ENCODE measurements around the gene COASY.

Gene COASY

DNA sequence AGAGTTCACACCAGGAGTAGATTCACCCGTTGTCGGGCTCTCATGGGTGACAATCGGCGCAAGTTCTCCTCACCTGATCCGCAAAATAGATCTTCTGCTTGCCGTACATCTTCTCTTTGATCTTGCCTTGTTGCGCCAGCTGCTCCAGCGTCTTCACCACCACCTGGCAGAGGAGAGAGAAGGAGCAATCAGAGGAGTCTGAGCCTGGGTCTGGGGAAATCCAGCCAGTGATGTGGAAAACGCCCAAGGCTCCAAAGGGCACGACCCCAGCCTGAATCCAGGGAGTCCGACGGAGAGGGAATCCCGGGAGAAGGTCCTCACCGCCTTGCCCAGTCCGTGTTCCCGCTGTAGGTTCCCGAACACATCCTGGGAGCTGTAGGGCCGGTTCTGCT is 15.2 kb downstream of the COASY start:
- no peak for DNase-seq

DNA sequence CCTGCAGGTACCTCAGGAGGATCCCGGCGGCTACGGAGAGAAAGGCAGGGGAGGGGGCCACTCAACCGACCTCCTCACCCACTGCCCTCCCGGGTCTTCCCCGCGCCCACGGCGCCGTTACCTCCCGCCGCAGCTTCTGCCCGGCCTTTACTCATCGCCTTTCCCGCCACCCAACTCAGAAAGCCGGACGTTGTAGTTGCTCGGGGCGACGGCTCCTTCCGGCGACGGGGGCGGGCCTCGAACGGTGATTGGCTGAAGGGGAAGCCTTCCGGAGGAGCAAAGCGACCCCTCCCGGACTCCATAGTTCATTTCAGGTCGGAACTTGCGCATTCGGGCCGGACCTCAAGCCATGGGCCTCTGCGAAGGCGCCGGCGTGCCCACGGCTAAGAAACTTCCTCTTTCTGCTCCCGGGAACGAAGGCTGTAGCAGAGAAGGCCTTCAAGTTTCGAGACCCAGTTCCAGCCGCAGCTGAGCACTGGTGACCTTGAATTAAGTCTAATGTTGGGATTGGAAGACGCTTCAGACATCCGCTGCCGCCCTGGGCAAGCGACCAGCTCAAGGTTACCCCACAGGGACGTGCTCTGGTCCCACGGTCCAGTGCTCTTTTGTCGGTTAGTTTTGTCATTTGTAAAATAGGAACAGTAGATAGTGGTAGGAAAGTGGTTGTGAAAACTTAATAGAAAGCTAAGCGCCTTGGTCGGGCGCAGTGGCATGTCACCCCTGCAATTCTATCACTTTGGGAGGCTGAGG is 15.8 kb downstream of the COASY start, which contains the start of gene PSMC3IP:
PSMC3IP (minus strand) TSS at position 198 of the 750 bp plus-strand sequence; CDS start at position 155, 43 bp downstream.
- DNase-seq: peak; percentile 99

DNA sequence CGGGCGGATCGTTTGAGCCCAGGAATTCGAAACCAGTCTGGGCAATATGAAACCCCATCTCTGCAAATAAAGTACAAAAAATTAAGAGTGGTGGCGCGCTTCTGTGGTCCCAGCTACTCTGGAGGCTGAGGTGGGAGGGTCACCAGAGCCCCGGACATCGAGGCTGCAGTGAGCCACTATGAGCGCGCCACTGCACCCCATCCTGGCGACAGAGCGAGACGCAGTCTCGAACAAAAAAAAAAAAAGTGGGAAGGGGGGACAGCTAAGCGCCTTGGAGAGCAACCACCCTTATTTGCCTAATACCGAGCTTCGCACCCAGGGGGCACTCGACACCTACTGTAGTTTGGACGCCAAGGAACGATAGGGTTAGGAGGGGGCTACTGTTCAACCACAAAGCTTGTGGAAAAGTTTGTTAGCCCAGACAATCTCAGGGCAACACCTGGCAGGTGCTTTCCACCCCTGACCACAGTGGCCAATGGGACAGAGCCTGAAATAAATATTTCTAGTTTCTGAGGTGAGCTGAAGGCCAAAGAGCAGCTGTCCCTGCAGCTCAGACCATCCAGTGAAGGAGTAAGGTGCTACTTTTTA is 16.4 kb downstream of the COASY start:
- peak; percentile 77 for DNase-seq

DNA sequence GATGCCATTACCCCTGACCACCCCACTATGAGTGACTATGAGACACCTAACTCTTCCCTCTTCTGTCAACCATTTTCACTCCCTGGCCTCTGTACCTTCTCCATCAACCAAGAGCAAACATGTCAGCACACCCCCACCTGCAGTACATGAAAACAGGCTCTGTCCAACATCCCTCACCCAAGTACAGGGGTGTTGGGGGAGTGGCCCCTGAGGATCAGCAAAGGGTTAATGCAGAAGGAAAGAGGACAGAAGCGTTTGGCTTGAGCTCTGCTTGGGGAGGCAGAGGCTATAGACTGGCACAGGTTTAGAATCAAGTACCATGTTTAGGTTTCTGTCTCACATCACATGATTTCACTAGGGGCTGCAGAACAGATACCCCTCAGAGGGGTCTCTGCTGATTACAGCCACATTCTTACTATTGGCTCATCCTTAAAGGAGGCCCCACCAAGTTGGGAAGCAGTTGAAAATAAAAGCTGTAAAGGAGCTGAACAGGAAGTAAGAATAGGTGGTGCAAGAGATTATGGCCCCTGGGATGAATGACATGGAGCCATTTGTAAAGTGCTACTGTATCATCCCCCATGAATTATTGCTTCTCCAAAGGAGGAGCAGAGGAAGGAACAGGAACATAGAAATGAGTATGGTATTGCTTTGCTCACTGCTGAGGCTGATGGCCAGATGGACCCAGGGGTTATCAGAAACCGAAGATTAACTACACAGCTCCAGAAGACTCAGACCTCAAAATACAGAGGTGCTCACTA is 18.0 kb downstream of the COASY start:
- no peak for DNase-seq

DNA sequence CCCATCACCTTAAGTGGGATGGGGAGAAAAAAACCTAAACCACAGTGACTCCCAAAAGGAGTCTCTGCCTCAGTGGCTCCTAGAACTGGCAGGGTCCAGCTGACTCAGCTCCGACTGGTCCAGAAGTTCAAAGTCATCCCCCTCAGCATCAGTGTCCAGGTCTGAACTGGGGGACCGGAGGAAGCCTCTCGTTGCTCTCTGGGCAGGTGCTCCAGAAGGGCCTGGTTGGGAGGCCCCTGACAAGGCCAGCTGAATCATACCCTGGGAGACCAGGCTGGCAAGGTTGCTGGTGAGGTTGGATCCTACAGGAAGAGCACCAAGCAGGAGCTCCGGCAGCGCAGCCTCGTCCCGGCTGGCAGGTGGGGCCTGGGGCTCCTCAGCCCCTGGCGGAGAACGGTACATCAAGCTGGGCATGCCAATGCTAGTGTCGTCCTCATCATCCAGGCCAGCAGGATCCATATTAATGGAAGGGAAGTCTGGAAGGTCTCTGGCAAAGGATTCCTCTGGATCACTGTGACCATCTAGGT is 19.9 kb downstream of the COASY start:
- DNase-seq: no peak

DNA sequence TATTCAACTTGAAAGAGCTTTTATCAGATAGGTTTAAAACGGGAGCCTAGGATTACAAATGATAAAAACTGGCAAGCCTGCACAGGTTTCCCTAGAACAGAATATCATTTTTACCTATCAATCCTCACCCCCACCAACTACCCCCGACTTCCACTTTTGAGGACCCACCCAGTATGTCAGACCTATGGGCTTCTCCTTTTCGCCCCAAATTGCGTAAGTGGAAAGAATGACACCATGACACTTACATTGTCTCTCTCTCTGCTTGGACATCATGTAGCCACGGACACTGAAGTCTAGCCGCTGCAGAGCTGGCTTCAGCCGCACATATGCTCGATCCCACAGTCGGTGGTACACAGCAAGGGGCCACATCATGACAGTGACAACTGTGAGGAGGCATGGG is 22.9 kb downstream of the COASY start:
- DNase-seq: peak; percentile 75

DNA sequence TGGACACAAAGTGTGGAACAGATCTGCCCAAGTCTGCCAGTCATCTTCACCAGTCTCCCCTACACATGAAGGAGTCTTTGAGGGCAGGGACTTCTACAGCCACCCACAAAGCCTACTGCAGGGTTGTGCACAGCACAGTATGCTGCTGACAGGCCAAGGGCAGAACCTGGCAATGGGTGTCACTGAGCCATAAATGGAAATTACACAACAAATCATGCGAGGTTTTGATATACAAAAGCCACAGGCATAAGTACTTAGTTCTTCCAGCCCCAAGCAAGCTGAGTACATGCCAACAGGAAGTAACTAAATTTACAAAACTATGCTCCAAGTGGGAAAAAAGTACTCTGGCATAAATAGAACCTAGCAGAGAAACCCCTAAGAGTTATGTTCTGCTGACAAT is 23.4 kb downstream of the COASY start:
- peak; percentile 69 for DNase-seq

DNA sequence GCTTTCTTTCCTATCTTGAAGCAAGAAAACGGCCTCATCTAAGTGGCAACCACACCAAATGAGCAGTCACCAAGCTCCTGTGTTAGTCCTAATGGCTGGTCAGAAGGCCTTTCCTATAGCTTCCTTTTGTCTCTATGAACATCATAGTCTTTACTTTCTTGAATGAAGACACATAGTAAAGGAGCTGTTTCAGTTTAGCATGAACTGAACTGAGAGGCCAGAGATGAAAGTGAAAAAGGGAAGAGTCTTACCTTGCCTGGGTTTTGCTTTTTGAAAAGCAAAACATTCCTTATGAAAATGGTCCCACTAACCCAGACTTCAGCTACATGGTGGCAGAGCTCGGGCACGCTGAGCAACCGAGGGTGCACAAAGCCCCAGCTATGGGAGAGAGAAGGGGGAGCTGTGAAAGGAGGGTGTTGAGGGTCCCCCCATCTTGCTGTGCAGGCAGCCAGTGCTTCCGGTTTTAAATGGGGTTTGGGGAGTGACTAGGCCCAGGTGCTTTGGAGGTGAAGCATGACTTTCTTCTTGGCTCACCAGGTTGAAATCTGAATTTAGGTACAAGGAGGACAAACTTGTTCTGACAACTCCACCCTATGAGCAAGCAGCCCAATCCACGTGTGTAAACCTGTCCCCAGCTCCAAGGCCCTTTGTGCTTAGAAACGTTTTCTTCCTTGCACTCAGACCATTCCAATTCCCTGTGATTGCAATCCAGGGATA is 24.7 kb downstream of the COASY start:
- no peak for DNase-seq

DNA sequence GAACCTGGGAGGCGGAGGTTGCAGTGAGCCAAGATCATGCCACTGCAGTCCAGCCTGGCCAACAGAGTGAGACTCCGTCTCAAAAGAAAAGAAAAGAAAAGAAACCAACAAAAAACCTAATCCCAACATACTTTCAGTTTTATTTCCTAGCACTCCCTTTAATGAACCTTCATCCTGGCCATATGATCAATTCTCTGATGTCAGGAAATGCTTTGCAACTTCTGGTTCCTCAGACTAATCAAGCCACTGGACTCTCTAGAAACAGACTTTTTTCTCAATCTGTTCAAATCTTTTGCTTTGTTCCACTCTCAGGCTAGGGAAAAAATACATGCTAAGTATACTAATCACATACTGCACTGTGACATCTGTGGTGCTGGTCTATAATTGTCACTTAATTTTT is 28.9 kb downstream of the COASY start:
- peak; percentile 34 for DNase-seq

DNA sequence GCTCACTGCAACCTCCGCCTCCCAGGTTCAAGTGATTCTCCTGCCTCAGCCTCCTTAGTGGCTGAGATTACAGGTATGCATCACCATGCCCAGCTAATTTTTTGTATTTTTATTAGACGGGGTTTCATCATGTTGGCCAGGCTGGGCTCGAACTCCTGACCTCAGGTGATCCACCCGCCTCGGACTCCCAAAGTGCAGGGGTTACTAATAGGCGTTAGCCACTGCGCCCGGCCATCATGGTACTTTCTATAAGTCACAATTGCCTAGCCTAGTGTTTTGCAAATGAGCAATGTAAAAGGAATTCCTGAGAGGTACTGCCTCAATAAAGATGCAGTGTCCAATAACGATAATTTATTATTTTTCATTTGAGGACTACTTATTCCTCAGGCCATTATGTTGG is 29.5 kb downstream of the COASY start:
- no peak for DNase-seq

DNA sequence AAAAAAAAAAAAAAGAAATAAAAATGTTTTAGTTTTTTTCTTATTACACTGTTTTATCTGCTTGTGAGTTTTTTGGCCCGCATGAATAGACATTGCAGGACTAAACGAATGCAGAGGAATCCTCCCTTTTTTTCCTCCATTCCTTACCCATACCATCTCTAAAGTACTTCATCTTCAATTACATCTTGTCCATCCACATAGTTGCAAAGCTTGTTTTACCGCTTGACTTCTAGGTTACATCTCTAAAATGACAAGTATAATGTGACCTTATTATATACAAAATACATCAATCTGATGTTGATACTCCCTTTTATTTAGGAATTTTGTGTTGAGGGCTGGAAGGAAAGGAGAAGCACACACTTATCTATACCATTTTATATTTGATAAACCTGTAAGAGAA is 34.4 kb downstream of the COASY start:
- no peak for DNase-seq

DNA sequence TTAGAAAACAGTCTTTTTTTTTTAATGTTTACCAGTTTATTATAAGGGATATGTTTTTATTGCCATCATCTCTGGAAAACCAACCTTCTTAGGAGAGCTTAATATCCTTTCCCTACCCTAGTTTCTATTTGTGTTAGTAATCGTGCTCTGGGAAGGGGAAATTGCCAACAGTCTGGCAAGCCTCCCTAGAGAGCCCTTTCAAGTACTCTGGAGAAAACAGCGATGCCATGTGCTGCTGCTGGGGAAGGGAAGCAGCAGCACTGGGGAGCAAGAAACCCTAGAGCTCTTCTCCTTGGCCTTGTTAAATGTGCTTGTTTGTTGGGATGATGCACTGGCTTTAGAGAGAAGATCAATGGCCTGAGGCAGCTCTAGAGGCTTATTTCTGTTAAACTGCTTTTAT is 37.0 kb downstream of the COASY start:
- no peak for DNase-seq

DNA sequence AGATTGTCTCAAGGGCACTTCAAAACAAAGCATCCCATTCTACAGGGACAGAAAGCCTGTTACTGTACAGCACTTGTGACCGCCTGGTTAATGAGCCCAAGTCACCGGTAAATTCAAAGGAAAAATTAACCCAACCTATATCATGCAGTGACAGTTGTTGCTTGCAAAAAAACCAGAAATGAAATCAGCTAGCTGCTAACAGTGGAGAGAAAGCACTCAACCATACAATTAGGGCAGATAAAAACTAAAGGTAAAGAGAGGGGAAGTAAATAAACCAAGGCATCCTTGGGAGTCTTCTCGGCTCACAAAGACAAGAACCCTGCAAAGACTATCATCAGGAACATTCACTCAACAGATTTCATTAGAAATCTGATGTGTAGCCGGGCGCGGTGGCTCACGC is 41.4 kb downstream of the COASY start:
- DNase-seq: no peak

DNA sequence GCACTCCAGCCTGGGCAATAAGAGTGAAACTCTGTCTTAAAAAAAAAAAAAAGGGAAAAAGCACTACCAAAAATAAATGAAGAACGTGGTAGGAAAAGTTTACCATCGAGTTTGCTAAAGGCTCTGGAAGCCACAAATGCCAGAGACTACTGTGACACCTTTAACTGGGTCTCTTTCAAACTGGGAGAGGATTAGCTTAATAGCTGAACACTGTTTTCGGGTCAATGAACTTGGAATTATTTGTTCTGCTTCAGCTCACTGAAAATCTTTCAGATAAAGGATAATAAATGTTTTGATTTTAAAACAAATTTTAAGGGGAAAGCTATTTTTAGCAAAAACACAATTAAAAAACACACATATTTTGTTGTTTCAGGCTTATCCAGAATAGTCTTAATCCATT is 45.8 kb downstream of the COASY start:
- no peak for DNase-seq

DNA sequence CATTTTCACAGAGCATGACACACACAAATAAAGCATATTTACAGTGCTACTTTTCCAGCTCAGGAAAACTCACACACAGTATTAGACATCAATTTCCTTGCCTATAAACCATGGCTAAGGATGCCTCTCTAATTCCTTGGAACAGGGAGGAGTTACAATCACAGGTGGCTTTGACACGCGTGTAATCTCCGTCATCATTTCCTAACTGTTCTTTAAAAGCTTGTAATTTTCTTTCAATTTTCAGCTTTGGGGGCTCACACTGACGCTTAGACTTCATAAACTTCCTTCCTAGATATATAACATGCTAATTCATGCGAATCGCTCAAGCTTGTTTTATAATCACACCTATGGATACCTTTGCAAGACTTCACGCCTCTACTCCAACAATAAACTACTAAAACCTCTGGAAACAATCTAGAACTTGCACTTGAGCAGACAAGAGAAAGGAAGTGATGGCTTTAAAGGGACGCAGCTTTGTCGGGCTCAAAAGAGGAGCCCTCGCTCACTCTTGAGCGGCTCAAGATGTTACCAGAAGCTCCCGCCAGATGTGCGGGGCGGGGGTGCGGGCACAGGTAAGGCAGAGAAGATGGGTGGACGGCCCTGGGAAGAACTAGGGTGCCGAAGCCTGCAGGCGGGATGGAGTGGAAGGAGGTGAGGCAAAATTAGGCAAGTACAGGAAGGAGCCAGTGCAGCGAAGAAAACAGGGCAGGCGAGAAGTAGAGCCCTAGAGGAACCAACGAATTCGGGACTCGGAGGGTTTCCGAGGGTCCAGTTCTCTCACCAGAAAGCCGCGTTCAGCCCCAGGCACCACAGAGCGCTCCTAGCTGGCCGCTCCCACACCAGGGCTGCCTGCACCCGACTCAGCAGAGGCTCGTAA is 46.6 kb downstream of the COASY start:
- DNase-seq: peak; percentile 15

DNA sequence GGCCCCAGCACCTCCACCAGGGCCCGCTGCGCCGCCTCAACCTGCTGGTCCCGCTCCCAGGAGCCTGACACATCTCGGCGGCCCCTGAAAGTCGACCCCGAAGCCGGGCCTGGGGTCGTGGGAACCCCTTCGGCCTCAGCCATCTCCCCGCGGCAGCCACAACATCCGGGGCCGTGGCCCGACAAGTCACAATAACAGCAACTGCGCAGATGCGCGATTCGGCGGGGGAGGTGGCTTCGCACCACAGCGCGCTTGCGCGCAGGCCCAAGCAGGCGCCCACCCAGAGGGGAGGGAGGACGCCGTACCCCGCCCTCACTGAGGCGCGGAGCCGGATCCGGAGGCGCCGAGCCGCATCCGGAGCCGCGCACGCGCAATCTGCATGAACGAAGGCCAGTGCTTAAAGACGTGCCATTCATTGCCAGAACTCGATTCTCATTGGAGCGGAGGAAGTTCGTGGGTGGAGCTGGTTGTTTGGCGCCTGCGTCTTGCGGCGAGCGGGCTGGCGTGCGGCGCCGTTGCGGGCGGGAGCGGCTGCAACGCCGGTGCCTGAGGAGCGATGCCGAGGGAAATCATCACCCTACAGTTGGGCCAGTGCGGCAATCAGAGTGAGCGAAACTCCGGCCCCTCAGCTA is 47.4 kb downstream of the COASY start, which contains the start of the genes RETREG3 and TUBG1:
RETREG3 (minus strand) TSS at position 193 of the 632 bp plus-strand sequence; CDS start at position 143, 50 bp downstream.
TUBG1 (plus strand) TSS at position 502 of the 632 bp plus-strand sequence; CDS start at position 557, 55 bp downstream.
- peak; percentile 100 for DNase-seq

DNA sequence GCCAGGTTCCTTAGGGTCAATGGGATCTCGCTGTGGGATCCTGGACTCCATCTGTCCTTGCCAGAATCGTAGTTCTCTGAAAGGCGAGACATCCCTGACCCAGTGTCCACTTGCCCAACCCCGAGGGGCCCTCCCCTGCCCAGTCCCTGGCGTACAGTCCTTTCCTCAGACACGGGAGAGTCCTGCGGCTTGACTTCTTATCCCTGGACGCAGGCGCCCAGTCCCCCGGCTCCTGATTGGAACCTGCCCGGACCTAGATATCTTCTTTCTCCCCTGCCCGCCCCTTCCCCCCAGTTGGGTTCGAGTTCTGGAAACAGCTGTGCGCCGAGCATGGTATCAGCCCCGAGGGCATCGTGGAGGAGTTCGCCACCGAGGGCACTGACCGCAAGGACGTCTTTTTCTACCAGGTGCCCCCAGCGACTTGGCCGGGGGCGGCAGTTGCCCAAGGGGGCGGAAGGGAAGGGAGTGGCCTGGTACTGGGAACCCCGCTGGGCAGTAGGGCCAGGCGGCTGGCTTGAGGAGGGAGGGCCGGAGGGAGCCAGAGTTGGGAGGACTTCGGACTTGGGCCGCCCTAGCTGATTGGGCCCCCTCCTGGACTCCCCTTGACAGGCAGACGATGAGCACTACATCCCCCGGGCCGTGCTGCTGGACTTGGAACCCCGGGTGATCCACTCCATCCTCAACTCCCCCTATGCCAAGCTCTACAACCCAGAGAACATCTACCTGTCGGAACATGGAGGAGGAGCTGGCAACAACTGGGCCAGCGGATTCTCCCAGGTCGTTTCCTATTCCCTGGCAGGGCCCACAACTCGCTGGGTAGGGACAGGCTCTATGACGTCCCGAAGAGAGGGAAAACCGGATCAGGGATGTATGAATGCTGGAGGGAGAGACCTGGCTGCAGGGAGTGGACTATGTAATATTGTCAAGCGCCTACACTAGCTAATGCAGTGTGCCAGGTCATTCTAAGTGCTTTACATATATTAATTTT is 48.2 kb downstream of the COASY start:
- DNase-seq: peak; percentile 11

DNA sequence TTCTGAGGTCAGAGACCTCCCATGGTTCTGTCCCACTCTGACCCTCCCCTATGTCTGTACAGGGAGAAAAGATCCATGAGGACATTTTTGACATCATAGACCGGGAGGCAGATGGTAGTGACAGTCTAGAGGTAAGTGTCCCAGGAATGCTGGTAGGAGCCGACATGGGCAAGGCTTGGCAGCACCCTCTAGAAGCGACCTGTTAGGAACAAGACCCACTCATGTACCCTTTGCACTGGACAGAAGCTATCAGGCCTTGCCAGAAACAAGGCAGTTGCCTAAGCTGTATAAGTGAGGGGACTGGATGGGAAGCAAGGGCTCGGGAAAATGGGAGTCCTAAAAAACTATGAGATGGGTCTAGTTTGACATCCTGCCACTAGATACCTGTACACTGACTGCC is 50.1 kb downstream of the COASY start:
- no peak for DNase-seq

DNA sequence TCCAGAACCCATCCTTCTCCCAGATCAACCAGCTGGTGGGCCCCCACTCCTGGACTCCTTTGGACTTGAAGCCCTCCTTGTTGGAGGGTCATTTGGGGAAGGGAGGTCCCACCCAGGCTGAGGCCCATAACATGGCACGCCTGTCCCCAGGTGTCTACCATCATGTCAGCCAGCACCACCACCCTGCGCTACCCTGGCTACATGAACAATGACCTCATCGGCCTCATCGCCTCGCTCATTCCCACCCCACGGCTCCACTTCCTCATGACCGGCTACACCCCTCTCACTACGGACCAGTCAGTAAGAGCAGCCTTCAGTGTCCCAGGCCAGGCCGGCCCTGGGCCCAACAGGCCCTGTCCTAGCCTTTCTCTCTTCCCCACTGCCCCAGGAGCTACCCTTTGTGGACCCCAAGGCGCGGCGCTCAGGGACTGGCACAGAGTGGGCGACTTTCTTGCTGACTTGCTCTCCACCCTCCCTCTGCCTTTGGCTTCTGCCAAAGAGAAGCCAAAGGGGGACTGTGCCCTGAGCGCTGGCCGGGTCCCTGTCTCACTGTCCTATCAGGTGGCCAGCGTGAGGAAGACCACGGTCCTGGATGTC is 51.8 kb downstream of the COASY start:
- no peak for DNase-seq

Measured in suppressor macrophage treated with lipopolysaccharide for 4 hours (primary cell).